OCI-LY1 (cell line): ENCODE data around the gene KRT2.

Experiments used
- H2AFZ ChIP-seq: fragments of 200-600 bp; sonication (generic), shearing (Covaris generic); 2 replicates; pipeline ENCODE4 v1.6.0; 2014; ENCODE audit warnings: antibody characterized with exemption, mild to moderate bottlenecking, low read length
- H3F3A ChIP-seq: fragments of 200-600 bp; sonication (generic), shearing (Covaris generic); 2 replicates; pipeline ENCODE4 v1.6.0; 2014; ENCODE audit warnings: mild to moderate bottlenecking, antibody characterized with exemption, low read length, moderate library complexity; ENCODE audit not compliant: insufficient read depth
- H3K27ac ChIP-seq: fragments of 200-600 bp; sonication (generic); 2 replicates; pipeline ENCODE4 v1.5.1; 2014; ENCODE audit warnings: low read length, mixed run types, mild to moderate bottlenecking, low read depth; ENCODE audit not compliant: poor library complexity, severe bottlenecking
- H3K27me3 ChIP-seq: fragments of 200-600 bp; sonication (generic); 2 replicates; pipeline ENCODE4 v1.6.0; 2014; ENCODE audit warnings: antibody characterized with exemption, mild to moderate bottlenecking, low read length, moderate library complexity; ENCODE audit not compliant: insufficient read depth
- H3K36me3 ChIP-seq: fragments of 200-600 bp; sonication (generic); 2 replicates; pipeline ENCODE4 v1.6.1; 2014; ENCODE audit warnings: mild to moderate bottlenecking, antibody characterized with exemption, low read length, moderate library complexity, mixed read lengths; ENCODE audit not compliant: insufficient read depth
- H3K4me1 ChIP-seq: fragments of 200-600 bp; sonication (generic); 2 replicates; pipeline ENCODE4 v1.5.1; 2014; ENCODE audit warnings: mild to moderate bottlenecking, low read length, moderate library complexity; ENCODE audit not compliant: insufficient read depth, severe bottlenecking
- H3K4me2 ChIP-seq: fragments of 200-600 bp; sonication (generic), shearing (Covaris generic); 2 replicates; pipeline ENCODE4 v1.6.1; 2014; ENCODE audit warnings: low read length
- H3K4me3 ChIP-seq: fragments of 200-600 bp; sonication (generic); 2 replicates; pipeline ENCODE4 v1.5.1; 2014; ENCODE audit warnings: low read length, low read depth, mild to moderate bottlenecking, mixed read lengths; ENCODE audit not compliant: poor library complexity, severe bottlenecking
- H3K79me2 ChIP-seq: fragments of 200-600 bp; shearing (Covaris generic); 2 replicates; pipeline ENCODE4 v1.6.1; 2016; ENCODE audit warnings: mixed run types, low read length, mixed read lengths; ENCODE audit not compliant: insufficient read depth
- H3K9ac ChIP-seq: fragments of 200-600 bp; sonication (generic), shearing (Covaris generic); 2 replicates; pipeline ENCODE4 v1.6.1; 2014; ENCODE audit warnings: mild to moderate bottlenecking, low read length, mixed read lengths
- H3K9me2 ChIP-seq: fragments of 200-600 bp; sonication (generic), shearing (Covaris generic); 2 replicates; pipeline ENCODE4 v1.6.1; 2014; ENCODE audit warnings: low read depth, mild to moderate bottlenecking, low read length, mixed read lengths
- H3K9me3 ChIP-seq: fragments of 200-600 bp; shearing (Covaris generic); 2 replicates; pipeline ENCODE4 v1.6.1; 2014; ENCODE audit warnings: low read length, mixed read lengths
- H4K20me1 ChIP-seq: fragments of 200-600 bp; sonication (generic), shearing (Covaris generic); 2 replicates; pipeline ENCODE4 v1.6.0; 2016; ENCODE audit warnings: mild to moderate bottlenecking, low read length; ENCODE audit not compliant: insufficient read depth
- CTCF ChIP-seq: fragments of 200-600 bp; sonication (generic), shearing (Covaris generic); IDR thresholded peaks from 2 replicates; pipeline ENCODE4 v1.5.1; 2017; ENCODE audit warnings: mild to moderate bottlenecking, antibody characterized with exemption, low read length, moderate library complexity, mixed read lengths
- EZH2 ChIP-seq: fragments of 200-600 bp; sonication (generic), shearing (Covaris generic); IDR thresholded peaks from 2 replicates; pipeline ENCODE4 v1.8.0; 2017; ENCODE audit warnings: borderline replicate concordance, mixed run types, mild to moderate bottlenecking, antibody characterized with exemption, low read length, moderate library complexity, mixed read lengths

Gene KRT2

DNA sequence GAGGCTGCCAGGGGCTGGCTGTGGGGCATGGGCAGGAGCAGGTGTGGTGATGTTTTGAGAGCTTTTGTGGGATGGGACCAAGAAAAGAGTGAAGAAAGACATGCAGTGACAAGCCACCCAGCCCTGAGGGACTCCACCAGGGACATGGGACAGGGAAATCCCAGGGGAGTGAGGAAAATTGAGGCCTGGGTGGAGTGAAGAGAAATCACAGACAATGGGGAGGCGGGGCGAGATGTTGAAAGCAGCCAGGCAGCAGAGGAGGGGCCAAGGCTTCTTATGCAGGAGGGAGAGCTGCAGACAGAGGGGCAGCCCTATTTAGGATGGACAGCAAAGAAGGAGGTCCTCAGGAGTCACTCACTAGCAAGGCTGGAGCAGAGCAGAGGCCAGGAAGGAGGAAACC is 32.4 kb upstream of the KRT2 start:
- H3F3A ChIP-seq, result no peaks in the 10 kb centered on the region
- H3K4me1 ChIP-seq, result no peaks in the 10 kb centered on the region
- H3K9ac ChIP-seq, result no peak overlapping the region
- no peak for TF ChIP-seq CTCF
- TF ChIP-seq EZH2, result no peak
- no peak overlapping the region for H2AFZ ChIP-seq
- H3K27me3 ChIP-seq, result 0 out of 2 replicates have a peak, but pooled peaks cover 4% of the 10 kb centered on the region
- H3K9me2 ChIP-seq, result no peaks in the 10 kb centered on the region
- H3K4me2 ChIP-seq, result no peak overlapping the region
- no peaks in the 10 kb centered on the region for H3K9me3 ChIP-seq
- no peaks in the 10 kb centered on the region for H3K36me3 ChIP-seq
- no peaks in the 10 kb centered on the region for H3K79me2 ChIP-seq
- H3K4me3 ChIP-seq, result no peak overlapping the region
- H4K20me1 ChIP-seq, result no peaks in the 10 kb centered on the region
- no peak overlapping the region for H3K27ac ChIP-seq

DNA sequence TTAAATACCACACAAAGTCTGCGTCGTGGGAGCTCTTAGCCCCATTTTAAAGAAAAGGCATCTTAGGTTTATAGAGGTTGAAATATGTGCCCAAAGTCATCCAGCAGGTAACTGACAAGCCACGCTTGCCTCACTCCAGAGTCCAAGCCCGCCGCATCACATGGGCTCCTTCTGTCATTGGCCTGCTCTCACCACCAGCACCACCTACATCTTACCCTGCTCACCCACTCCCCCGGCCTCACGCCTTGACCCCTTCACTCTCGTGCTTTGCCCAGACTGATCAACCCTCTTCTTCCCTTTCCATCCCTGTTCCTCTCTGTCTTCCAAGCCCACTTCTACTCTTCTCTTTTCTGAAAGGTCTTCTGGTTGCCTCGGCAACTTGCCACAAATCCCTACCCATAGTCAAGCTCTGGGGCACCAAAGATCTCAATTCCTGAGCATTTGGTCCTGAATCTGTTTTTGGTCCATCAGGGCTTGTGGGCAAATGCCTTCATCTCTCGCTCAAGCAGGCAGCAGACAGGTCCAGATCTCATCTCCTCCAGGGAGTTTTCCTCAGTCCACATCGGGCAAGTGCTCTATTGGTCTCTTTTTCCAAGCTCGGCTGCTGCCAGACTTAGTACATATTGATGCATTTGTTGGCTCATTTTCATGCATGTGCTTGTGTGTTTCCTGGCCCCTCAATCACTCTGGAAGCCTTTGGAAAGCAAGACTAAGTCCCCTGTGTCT is 31.7 kb upstream of the KRT2 start:
- no peaks in the 10 kb centered on the region for H4K20me1 ChIP-seq
- H3K4me1 ChIP-seq, result no peaks in the 10 kb centered on the region
- H3F3A ChIP-seq, result no peaks in the 10 kb centered on the region
- no peak overlapping the region for H3K9ac ChIP-seq
- H3K4me2 ChIP-seq, result no peak overlapping the region
- H3K36me3 ChIP-seq, result no peaks in the 10 kb centered on the region
- no peak overlapping the region for H3K4me3 ChIP-seq
- no peak overlapping the region for H3K27ac ChIP-seq
- H3K9me2 ChIP-seq, result no peaks in the 10 kb centered on the region
- no peaks in the 10 kb centered on the region for H3K9me3 ChIP-seq
- no peak overlapping the region for H2AFZ ChIP-seq
- TF ChIP-seq CTCF (no peak), EZH2 (no peak)
- no peaks in the 10 kb centered on the region for H3K79me2 ChIP-seq
- H3K27me3 ChIP-seq, result 0 out of 2 replicates have a peak, but pooled peaks cover 4% of the 10 kb centered on the region

GRCh38 chr12:52682938-52683574 is 31.0 kb upstream of the KRT2 start:
- Histone ChIP-seq H3K9me3 (no peaks in the 10 kb centered on the region), H2AFZ (no peak overlapping the region), H3K27me3 (0 out of 2 replicates have a peak, but pooled peaks cover 4% of the 10 kb centered on the region), H3F3A (no peaks in the 10 kb centered on the region), H3K4me2 (no peak overlapping the region), H3K4me1 (no peaks in the 10 kb centered on the region), H3K9ac (no peak overlapping the region), H4K20me1 (no peaks in the 10 kb centered on the region), H3K36me3 (no peaks in the 10 kb centered on the region), H3K4me3 (no peak overlapping the region), H3K27ac (no peak overlapping the region), H3K9me2 (no peaks in the 10 kb centered on the region), H3K79me2 (no peaks in the 10 kb centered on the region)
- TF ChIP-seq EZH2 (no peak), CTCF (no peak)
